Neural cell (in vitro differentiated cells): ENCODE results near the gene GAP43.

Experiments
- CTCF ChIP-seq: fragments of 450-650 bp; IDR thresholded peaks from 2 replicates; pipeline ENCODE4 v1.5.1; 2014; ENCODE audit warnings: antibody characterized with exemption, mild to moderate bottlenecking, moderate library complexity; ENCODE audit not compliant: poor library complexity, severe bottlenecking
- POLR2AphosphoS5 ChIP-seq: IDR thresholded peaks from 2 replicates; pipeline ENCODE4 v1.6.1; 2012
- TF ChIP-seq, protein P1 (sequence below): IDR thresholded peaks from 2 replicates; pipeline ENCODE4 v1.6.1; 2012; ENCODE audit warnings: borderline replicate concordance

DNA sequence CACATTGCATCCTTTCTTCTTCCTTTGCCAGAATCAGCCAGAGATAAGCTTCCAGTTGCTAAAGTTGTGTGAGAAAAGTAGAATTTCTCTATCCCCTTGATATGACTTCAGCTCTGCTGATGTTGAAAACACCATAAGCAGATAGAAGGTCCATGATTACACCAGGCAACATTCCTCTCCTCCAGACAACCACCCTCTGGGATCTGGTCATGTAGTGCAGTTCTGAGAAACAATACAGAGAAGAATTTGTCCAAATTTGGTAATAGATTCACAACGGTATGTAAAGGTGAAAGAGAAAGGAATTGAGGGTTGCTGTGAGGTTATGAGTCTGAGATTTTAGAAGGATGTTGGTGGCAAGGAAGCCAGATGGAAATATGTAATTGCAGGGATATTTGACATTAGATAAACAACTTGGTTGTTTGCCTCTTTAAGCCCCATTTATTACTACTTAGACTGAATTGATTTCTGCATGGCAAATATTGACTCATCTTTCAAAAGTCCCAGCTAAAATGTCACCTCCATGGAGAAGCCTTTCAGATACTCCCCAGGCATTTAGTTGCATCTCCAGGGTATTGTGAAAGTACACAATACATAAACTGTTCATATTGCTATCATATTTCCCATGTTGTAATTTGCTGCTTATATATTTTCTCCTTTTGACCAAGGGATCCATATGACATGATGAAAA, 134.9 kb downstream of the GAP43 start:
- no peak for TF ChIP-seq CTCF
- TF ChIP-seq, protein P1, sequence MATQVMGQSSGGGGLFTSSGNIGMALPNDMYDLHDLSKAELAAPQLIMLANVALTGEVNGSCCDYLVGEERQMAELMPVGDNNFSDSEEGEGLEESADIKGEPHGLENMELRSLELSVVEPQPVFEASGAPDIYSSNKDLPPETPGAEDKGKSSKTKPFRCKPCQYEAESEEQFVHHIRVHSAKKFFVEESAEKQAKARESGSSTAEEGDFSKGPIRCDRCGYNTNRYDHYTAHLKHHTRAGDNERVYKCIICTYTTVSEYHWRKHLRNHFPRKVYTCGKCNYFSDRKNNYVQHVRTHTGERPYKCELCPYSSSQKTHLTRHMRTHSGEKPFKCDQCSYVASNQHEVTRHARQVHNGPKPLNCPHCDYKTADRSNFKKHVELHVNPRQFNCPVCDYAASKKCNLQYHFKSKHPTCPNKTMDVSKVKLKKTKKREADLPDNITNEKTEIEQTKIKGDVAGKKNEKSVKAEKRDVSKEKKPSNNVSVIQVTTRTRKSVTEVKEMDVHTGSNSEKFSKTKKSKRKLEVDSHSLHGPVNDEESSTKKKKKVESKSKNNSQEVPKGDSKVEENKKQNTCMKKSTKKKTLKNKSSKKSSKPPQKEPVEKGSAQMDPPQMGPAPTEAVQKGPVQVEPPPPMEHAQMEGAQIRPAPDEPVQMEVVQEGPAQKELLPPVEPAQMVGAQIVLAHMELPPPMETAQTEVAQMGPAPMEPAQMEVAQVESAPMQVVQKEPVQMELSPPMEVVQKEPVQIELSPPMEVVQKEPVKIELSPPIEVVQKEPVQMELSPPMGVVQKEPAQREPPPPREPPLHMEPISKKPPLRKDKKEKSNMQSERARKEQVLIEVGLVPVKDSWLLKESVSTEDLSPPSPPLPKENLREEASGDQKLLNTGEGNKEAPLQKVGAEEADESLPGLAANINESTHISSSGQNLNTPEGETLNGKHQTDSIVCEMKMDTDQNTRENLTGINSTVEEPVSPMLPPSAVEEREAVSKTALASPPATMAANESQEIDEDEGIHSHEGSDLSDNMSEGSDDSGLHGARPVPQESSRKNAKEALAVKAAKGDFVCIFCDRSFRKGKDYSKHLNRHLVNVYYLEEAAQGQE: no peak
- TF ChIP-seq POLR2AphosphoS5: no peak
